Measurements from ENCODE around the gene SSH2. TPM values are rescaled to one million over a fixed set of nuclear protein-coding genes. Genes with fewer than 3 reads are reported as not detected.

SSH2 gene
- total and polyA plus RNA-seq, 9 of the 15 experiments (the other 6 are each of a cell fraction or from before 2014, with no cell fraction given) = 3.9 to 16.1 (median 10.2) TPM

DNA sequence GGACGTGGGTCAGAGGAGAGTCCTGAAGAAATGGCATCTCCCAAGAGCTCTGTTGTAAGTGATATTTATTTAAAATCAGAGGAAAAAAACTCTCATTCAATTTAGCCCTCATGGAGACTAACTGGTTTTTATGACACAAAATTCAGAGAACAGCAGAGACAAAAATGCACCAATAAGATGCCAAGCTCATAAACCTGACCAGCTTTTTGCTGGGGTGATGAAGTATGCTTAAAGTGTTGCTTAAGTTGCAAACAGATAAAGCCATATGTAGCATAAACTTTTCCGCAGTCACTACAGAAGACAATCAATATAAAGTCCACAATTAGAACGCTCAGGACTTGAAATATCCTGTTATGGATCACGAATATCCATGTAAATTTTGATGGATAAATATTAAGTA, 183.4 kb downstream of the SSH2 start:
- ATAC-seq = no peak
- DNase-seq (ENCODE audit: extremely low read depth in 1 of 4, low spot score in 3 of 4) = no peak
- intact Hi-C loops (cut with micrococcal nuclease) (no loop called here), in situ Hi-C loops (cut with MboI) (no loop called here)
- Histone ChIP-seq H3K9me3 (replicated peaks; ENCODE audit: control insufficient read depth, insufficient read depth, low read depth, low read length) (no peaks in the 10 kb centered on the region), H3K9ac (ENCODE audit: insufficient read depth in 1 of 2, low read depth in 2 of 2, low read length in 2 of 2) (no peak overlapping the region), H4K20me1 (replicated peaks; ENCODE audit: control insufficient read depth, insufficient read depth, low read length) (no peaks in the 10 kb centered on the region), H3K36me3 (ENCODE audit: control insufficient read depth, insufficient read depth, low read length) (no peaks in the 10 kb centered on the region), H3K4me1 (replicated peaks in 1 of 2; ENCODE audit: control insufficient read depth in 2 of 2, insufficient read depth in 2 of 2, low read length in 2 of 2) (peaks cover 0 to 4% of the 10 kb centered on the region in 2 experiments; a peak in 2 of 5 replicates), H3K27me3 (ENCODE audit: control insufficient read depth in 2 of 2, insufficient read depth in 2 of 2, low read length in 2 of 2) (no peaks in the 10 kb centered on the region), H3K4me3 (no peak overlapping the region), H3K27ac (ENCODE audit: extremely low read depth, low read depth, low read length) (no peak overlapping the region), H3K9me1 (ENCODE audit: control insufficient read depth, insufficient read depth, low read length) (no peaks in the 10 kb centered on the region), H3K79me2 (ENCODE audit: control insufficient read depth, insufficient read depth, low read length) (no peaks in the 10 kb centered on the region), H2AFZ (ENCODE audit: low read depth, low read length) (no peak overlapping the region), H3K4me2 (ENCODE audit: insufficient read depth, low read length) (no peak overlapping the region)
- BruUV-seq (replicated peaks) = no TSS peak
- ChIA-PET POLR2A (interaction anchor here (0.7 kb wide), 1 partner anchor 26 kb away, joined by 3 read pairs; no protein-coding TSS in a partner anchor), CTCF (ENCODE audit: low intra/inter-chr PET ratio) (no interaction called here)
- whole genome bisulfite sequencing (ENCODE audit: insufficient coverage, low coverage, missing lambda C conversion rate) = 35% methylated on average over 4 of the region's 4 CpGs
- no peak for FAIRE-seq
- no peak for TF ChIP-seq NONO (IDR thresholded peaks at IDR 0.05; ENCODE audit: low read depth in 2 of 2, low read length in 1 of 2)
- TF ChIP-seq, protein P1, sequence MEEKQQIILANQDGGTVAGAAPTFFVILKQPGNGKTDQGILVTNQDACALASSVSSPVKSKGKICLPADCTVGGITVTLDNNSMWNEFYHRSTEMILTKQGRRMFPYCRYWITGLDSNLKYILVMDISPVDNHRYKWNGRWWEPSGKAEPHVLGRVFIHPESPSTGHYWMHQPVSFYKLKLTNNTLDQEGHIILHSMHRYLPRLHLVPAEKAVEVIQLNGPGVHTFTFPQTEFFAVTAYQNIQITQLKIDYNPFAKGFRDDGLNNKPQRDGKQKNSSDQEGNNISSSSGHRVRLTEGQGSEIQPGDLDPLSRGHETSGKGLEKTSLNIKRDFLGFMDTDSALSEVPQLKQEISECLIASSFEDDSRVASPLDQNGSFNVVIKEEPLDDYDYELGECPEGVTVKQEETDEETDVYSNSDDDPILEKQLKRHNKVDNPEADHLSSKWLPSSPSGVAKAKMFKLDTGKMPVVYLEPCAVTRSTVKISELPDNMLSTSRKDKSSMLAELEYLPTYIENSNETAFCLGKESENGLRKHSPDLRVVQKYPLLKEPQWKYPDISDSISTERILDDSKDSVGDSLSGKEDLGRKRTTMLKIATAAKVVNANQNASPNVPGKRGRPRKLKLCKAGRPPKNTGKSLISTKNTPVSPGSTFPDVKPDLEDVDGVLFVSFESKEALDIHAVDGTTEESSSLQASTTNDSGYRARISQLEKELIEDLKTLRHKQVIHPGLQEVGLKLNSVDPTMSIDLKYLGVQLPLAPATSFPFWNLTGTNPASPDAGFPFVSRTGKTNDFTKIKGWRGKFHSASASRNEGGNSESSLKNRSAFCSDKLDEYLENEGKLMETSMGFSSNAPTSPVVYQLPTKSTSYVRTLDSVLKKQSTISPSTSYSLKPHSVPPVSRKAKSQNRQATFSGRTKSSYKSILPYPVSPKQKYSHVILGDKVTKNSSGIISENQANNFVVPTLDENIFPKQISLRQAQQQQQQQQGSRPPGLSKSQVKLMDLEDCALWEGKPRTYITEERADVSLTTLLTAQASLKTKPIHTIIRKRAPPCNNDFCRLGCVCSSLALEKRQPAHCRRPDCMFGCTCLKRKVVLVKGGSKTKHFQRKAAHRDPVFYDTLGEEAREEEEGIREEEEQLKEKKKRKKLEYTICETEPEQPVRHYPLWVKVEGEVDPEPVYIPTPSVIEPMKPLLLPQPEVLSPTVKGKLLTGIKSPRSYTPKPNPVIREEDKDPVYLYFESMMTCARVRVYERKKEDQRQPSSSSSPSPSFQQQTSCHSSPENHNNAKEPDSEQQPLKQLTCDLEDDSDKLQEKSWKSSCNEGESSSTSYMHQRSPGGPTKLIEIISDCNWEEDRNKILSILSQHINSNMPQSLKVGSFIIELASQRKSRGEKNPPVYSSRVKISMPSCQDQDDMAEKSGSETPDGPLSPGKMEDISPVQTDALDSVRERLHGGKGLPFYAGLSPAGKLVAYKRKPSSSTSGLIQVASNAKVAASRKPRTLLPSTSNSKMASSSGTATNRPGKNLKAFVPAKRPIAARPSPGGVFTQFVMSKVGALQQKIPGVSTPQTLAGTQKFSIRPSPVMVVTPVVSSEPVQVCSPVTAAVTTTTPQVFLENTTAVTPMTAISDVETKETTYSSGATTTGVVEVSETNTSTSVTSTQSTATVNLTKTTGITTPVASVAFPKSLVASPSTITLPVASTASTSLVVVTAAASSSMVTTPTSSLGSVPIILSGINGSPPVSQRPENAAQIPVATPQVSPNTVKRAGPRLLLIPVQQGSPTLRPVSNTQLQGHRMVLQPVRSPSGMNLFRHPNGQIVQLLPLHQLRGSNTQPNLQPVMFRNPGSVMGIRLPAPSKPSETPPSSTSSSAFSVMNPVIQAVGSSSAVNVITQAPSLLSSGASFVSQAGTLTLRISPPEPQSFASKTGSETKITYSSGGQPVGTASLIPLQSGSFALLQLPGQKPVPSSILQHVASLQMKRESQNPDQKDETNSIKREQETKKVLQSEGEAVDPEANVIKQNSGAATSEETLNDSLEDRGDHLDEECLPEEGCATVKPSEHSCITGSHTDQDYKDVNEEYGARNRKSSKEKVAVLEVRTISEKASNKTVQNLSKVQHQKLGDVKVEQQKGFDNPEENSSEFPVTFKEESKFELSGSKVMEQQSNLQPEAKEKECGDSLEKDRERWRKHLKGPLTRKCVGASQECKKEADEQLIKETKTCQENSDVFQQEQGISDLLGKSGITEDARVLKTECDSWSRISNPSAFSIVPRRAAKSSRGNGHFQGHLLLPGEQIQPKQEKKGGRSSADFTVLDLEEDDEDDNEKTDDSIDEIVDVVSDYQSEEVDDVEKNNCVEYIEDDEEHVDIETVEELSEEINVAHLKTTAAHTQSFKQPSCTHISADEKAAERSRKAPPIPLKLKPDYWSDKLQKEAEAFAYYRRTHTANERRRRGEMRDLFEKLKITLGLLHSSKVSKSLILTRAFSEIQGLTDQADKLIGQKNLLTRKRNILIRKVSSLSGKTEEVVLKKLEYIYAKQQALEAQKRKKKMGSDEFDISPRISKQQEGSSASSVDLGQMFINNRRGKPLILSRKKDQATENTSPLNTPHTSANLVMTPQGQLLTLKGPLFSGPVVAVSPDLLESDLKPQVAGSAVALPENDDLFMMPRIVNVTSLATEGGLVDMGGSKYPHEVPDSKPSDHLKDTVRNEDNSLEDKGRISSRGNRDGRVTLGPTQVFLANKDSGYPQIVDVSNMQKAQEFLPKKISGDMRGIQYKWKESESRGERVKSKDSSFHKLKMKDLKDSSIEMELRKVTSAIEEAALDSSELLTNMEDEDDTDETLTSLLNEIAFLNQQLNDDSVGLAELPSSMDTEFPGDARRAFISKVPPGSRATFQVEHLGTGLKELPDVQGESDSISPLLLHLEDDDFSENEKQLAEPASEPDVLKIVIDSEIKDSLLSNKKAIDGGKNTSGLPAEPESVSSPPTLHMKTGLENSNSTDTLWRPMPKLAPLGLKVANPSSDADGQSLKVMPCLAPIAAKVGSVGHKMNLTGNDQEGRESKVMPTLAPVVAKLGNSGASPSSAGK (IDR thresholded peaks at IDR 0.05) = no peak
- TF ChIP-seq U2AF2 (optimal IDR thresholded peaks at IDR 0.05; ENCODE audit: low read depth, low read length) = no peak
- TF ChIP-seq ZNF384 (IDR thresholded peaks at IDR 0.05; ENCODE audit: low read depth, low read length) = no peak
- TF ChIP-seq PYGO2 (tag; IDR thresholded peaks at IDR 0.05) = no peak
- TF ChIP-seq, protein P2, sequence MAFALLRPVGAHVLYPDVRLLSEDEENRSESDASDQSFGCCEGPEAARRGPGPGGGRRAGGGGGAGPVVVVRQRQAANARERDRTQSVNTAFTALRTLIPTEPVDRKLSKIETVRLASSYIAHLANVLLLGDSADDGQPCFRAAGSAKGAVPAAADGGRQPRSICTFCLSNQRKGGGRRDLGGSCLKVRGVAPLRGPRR (CRISPR knock-in tag; IDR thresholded peaks at IDR 0.05) = no peak
- TF ChIP-seq RBM22 (IDR thresholded peaks at IDR 0.05; ENCODE audit: low read depth, low read length, poor library complexity, severe bottlenecking) = no peak
- no peak for TF ChIP-seq ELF1 (tag; IDR thresholded peaks at IDR 0.05)
- TF ChIP-seq WHSC1 (IDR thresholded peaks at IDR 0.05; ENCODE audit: low read length) = no peak
- TF ChIP-seq PHF21A (IDR thresholded peaks at IDR 0.05; ENCODE audit: borderline replicate concordance, low read depth) = no peak
- no peak for TF ChIP-seq POLR2B (IDR thresholded peaks at IDR 0.05; ENCODE audit: low read depth, partially characterized antibody)
- no peak for TF ChIP-seq DIDO1 (tag; IDR thresholded peaks at IDR 0.05; ENCODE audit: low read depth)
